NCI-H2107 (cell line): ENCODE results near the gene CA12.
"Not testable (repeated sequence)": the region's sequence is repeated elsewhere in the genome, so short reads cannot be mapped to it uniquely, and the experiment has no call there.

Experiments used
- DNase-seq: peaks from one replicate; lab custom pipeline; 2025; lab: John Stamatoyannopoulos, UW

CA12 gene

DNA sequence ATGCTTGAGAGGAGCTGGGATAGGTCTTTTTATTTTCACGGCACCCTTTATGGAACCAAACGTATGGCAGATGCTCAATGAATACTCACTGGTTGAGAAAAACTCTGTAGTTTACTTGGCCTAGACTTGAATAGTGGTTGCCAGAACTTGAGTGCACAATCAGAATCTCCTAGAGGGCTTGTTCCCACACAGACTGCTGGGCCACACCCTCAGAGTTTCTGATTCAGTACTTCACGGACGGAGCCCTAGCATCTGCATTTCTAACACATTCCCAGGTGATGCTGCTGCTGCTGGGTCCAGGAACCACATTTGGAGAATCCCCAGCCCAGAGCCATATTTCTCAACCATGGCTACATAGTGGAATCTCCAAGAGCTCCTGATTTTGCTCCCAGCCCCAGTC is 24.6 kb downstream of the CA12 start:
- DNase-seq: no peak

DNA sequence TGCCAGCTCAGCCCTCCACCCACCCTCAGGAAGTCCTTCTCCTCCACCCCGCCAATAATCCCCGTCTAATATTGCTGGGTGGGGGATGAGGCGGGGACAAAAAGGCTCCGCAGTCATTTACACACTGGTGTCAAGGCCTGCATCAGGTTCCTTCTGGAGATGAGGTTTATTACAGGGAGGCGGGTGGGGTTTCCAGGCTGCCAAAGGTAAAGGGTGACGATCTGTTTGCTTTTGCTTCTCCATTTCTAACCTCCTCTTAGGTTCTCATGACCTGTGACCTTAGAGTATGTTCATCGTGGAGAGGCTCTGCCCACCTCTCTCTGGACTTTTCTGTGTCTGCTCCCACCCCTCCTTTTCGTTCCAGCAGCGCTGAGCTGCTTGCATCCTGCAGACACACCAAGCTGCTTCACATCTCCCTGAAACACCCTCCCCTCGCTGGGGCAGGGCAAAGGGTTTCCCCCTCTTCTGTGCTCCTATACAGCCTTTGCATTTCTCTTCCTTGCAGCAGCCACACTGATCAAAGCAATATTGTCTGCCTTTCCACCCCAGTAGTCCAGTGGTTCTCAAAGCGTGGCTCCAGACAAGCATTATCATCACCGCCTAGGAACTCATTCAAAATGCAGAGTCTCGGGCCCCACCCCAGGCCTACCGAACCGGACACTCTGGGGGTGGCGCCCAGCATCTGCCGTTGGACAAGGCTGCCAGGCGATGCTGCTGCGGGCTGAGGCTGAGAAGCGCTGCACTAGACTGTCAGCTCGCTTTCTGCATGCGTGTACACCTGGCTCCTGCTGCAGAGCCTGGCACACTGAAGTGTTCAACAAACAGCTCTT is 26.6 kb downstream of the CA12 start:
- no peak for DNase-seq

DNA sequence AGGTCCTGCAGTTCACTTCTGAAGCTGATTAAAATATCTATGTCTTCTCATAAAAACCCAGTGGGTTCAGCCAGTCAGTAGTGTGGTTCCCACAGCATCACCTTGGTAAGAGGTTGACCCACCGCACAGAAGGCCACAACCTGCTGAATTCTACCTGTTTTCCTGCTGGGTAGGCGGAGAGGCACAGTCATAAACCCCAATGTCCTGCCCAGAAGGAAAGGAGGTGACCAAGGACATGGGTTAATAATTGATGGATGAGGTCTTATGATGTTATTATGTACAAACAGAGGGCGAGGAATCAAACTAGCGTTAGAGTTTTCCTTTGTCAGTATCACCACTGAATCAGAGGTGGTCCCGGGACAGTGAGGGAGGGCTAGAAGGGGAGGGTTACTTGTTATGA is 27.8 kb downstream of the CA12 start:
- DNase-seq: no peak

DNA sequence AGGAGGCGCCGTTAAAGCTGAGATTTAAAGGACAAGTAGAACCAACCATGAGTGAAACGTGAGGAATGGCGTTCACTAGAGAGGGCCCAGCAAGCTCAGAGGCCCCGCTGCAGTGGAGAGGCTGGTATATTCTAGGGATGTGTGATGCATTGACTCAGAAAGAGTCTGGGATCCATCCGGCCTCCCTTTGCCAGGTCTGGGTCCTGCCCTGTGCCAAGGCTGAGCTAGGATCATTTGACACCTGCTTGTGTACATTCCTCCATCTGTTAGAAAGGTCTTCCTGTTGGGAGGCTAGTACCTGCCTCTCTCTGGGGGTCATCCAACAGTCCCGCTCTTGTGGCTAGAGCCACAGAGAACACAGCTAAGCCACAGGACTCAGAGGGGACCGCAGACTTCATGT is 28.4 kb downstream of the CA12 start:
- DNase-seq: no peak

DNA sequence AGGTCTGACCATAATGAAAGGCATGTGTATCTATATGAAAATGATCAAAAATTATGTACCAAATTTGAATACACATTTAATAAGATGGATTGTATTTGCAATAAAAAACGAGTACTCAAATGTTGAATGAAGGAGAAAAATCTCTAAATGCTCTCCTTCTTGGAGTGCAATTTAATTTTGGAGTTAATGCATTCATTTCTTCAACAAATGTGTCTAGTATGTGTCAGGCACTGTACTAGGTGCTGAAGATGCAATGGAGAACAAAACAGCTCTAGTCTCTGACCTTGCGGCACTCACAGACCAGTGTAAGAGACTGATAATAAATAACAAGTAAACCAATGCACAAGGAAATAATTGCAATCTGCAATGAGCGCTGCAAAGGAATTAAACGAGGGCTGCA is 28.8 kb downstream of the CA12 start:
- DNase-seq: no peak

DNA sequence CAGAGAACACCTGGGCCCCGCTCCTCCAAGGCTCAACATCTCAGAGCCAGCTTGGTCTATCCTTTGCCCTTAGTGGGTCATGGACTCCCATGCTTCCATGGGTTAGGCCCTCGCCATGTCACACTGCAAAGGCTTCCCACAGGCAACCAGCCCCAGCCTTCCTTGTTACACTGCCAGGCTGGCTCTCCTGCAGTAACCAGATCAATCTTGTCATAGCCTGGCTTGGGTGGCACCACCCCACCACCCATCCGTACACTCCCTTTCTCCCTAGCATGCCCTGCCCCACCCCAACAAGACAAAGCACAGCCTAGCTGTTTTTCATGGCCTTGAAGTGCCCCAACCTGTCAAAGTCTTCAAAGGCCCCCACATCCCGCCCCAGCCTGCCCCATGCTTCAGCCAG is 30.5 kb downstream of the CA12 start:
- no peak for DNase-seq

DNA sequence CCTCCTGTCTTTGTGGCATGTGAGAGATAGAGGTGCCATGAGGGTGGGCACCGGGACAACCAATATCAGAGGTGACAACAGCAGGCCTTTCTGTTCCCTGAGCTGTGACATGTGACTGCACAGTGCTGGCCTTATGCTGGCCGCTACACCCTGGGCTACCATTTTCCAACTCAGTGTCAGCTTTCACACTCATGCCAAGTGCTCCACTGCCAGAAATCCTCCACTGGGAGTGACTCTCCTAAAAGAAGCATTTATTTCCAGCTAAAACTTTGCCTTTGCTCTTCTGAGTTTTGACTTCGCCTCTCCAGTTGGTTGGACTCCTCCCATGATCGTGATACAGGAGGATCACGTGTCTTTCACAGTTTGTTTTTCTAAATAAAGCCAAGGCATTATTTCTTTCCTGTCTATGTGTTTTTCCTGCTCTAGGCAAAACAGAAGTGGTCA is 31.4 kb downstream of the CA12 start:
- no peak for DNase-seq

DNA sequence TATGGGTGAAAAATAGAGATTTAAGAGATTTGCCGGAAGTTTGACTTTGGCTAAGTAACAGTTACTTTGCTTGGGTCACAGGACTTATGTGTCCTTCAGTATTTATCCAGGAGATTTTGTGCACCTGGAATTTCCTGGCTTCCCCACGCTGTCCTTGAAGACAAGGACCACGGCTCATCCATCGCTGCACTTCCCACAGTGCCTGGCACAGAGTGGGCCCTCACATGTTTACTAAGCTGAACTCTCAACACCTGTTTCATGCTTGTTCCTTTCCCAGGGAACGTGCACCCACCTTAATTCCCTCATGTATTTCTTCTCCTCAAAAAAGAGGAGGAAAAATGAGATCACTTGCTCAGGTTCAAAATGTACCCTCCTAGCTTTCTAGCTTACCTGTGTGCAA is 32.0 kb downstream of the CA12 start:
- DNase-seq: no peak

DNA sequence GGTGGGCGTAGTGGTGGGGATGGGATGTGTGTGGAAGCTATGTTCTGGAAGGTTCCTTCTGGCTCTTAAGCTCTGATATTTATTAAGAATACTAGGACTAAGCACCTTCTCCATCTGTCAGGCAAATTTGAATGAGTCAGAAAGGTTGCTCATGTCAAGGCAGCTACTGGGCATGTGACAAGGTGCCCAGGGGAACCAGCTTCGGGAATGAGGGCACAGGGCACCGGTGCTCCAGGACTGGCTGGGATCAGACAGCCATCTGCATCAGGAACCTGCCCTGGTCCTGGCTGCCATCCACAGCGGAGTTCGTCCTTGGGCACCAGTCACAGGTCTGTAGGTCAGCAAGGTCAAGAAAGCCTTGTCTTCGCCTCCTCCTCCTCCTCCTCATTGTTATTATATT is 32.5 kb downstream of the CA12 start:
- no peak for DNase-seq

DNA sequence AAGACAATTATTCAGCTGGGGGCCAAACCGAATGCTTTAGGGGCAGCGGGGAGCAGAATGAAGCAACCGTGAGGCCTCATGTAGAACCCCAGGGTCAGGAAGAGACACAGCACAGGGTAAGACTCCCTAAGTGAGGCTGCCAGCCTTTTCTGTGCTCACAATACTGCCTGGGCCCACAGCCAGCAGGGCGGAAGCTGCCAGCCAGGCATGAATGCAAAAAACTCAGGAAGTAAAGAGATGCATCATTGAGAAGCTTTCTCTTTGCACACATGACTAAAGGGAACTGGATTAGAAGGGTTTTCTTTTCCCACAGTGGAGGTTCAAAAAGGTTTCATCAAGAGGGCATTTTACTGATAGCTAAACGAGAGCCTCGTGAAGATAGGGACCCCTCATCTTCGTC is 33.3 kb downstream of the CA12 start:
- DNase-seq: peak; percentile 26

DNA sequence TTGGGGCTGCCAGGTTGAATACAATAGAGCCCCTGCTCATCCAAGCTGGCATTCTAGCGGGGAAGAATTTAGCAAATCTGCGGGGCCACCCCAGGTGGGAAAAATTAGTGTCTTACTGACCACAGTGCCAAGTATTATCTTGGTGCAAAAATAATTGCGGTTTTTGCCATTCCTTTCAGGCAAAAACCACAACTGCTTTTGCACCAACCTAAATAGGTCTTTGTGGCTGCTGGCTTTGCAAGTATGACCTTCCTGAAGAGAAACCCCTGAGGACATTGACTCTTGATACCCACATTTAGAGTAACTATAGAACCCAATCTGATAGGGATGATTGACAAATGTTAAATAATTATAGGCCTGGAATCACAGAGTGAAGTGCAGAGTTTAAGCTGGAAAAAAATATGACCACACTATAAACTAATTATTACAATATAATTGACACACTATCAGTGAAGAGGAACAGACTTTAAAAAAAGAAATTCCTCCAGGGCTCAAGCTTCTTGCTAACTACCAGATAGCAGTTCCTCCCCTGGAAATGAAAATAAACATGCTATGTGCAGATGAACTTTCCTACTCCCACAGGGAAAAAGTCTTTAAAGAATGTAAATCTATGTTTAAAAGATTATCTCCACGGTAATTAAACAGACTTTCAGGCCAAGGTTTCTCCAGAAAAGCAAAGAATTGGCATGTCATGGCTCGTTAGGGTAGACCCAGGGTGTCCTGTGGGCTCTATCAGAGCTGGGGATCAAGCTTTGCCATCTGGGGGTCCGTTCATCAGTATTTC is 34.4 kb downstream of the CA12 start:
- no peak for DNase-seq

DNA sequence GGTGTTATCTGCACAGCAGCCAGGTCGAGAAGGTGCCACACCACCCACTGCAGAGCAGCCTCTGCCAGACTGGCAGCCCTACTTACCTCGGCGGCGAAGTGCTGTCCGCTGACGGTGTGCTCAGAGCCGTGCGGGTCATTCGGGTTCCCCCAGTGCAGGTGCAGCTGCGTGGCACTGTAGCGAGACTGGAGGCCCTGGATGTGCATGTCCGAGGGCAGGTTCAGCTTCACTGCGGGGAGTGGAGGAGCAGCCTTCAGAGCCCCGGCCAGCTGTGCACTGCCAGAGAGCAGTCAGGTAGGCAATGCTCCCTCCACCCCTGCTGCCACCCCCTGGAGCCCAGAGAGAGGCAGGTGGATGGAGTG is 36.3 kb downstream of the CA12 start:
- no peak for DNase-seq

DNA sequence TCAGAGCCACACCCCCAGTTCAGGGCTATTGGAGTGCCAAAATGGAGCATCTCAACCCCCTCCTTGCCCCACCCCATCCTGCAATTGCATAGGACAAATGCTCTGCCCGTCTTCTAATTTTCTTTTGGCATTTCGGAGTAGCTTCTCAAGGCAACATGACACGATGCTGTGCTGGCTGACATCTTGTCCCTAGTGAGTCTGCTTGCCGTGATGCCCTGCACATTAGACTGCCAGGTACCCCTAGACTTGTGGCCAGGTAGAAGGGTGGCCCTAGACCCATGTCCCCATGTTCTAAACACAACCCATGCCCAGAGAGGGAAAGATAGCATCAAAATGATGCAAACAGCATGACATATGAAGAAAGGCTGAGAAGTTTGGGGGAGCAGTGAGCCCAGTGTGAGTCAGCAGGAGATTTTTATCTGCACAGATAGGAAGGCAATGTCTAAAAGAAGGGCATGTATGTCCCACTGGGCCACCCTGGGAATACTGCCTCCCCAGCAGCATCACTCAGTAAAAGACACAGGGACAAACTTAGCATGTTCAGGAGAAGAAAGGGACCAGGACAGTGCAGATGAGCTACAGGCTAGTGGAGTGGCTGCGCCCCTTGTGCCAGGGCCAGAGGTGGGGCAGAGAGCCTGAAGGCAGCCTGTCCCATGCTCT is 36.8 kb downstream of the CA12 start:
- DNase-seq: no peak

DNA sequence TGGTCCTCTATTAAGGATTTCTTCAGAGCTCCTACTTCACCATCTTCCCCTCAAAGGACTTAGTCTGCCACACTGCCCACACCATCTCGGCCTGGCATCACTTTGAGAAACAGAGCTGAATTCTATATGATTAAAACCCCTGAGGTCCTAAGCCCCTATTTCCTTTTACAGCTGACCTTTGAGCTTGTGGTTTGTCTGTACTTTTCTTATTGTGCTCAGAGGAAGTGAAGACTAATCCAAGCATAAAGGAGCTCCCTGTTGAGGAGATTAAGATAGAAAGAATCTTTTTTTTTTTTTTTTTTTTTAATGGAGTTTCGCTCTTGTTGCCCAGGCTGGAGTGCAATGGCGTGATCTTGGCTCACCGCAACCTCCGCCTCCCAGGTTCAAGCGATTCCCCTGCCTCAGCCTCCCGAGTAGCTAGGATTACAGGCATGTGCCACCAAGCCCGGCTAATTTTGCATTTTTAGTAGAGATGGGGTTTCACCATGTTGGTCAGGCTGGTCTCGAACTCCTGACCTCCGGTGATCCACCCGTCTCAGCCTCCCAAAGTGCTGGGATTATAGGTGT is 38.6 kb downstream of the CA12 start:
- not testable (repeated sequence) for DNase-seq

DNA sequence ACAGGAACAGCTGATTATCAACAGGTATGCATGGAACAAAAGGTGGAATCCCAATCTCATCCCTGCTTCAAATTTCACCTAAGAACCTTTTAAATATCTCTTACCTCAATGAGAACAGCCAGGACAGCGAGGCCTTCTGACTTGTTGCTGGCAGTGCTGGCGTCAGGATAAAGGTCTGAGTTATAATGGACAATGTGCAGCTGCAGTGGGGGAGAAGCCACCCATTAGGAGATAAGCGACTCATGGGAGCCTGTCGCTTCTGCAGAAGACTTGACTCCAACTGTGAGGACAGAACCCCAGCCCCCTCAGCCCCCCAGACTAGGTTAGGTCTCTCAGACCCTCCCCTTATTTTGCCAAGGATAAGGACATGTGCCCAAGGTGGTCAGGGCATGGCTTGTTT is 39.7 kb downstream of the CA12 start:
- DNase-seq: no peak

DNA sequence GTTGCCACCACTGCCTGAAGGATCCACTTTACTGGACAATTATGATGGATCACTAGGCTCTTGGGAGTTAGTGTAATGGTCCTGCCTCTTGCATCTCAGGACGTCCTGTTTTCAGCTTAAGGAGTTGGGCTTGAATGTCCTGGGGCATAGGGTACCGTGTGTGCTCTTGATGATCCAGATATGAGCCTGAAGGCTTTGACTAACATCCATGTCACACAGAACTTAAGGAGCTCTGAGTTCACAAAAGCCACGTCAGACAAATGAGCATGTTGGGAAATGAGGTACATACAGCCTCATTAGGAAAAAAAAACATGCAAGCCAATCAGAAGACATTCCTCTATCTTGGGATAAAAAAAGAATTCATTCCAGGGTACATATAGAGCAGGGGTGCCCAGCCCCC is 40.8 kb downstream of the CA12 start:
- DNase-seq: no peak

DNA sequence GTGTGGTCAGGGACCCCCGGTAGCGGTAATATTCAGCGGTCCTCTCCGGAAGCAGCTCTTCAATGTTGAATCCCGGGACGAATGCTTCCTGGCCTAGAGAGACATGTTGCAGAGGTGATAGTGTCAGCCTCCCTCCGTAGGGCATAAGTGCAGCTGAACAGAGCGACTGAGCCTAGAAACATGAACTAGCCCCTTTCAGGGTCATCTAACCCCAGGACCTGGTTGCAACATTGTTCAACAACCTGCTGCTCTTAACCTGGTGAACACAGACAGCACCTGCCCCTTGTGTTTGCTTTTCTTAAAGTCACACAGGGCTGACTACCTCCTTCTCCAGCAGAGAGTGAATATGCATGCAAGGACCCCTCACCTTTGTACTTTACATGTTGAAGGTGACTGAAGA is 41.3 kb downstream of the CA12 start:
- no peak for DNase-seq

DNA sequence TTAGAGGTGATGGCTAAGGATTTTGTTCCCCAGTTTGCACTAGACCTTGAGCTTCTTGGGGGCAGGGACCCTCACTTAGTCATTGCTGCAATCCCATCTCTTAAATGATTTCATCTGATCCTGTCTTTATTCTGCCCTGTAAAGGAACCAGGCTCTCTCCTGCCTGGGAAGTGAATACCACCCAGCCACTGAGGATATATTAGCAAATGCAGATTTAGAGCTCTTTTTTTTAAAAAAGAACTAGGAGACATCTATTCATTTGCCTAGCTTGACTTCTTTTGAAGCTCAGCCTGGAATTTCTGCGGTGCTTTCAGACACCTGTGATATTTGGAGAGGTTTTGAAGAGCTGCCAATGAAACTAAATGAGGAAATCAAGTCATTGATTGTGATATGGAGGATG is 41.8 kb downstream of the CA12 start:
- no peak for DNase-seq

DNA sequence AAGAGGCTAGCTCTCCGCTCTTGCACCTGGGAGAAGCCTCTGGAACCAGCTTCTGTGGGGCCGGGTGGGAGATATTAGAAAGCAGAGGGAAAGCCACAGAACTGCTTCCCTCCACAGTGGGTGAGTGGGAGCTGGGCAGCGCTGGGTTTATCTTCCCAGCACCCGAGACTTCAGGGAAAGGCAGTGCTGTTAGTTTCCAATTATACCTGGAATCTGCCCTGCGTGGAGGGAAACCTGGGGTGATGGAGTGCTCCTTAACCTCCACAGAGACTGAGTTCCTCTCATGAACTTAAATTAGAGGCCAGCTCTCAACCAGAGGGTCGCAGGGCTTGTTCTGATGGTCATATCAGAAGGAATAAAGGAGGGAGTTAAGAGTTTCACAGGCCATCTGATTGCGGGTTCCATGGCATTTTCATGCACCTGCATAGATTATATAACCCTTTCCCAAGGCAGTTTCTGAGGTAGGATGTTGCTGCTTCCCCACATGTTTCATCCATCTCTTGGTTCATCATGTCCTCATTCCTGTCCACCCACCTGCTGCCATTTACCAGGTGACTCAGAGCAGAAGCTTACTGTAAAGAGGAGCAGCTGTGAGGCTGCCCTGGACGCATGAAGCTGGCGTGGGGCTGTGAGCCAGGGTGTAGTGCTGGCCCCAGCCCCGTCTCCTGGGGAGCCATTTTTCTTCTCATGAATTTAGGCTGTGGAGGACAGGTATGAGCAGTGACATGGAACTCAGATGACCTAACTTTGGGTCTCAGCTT is 42.5 kb downstream of the CA12 start:
- DNase-seq: no peak

DNA sequence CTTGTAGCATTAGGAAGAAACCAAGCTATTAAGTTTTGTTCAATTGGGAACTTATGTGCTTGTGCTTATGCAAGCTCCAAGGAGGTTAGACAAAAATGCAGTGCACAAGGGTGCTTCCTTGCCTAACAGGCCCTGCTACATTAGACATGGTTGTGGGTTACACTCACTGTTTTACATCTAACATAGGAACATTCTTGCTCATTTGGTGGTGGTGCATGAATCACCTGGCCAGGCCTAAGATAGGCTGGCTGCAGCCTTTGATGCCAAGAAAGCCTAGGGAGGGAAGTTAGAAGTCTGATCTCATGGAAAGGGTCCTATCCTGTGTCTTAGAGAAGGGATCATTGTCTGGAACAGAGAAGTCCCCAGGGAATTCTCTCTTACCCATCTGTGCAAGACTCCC is 43.5 kb downstream of the CA12 start:
- no peak for DNase-seq

DNA sequence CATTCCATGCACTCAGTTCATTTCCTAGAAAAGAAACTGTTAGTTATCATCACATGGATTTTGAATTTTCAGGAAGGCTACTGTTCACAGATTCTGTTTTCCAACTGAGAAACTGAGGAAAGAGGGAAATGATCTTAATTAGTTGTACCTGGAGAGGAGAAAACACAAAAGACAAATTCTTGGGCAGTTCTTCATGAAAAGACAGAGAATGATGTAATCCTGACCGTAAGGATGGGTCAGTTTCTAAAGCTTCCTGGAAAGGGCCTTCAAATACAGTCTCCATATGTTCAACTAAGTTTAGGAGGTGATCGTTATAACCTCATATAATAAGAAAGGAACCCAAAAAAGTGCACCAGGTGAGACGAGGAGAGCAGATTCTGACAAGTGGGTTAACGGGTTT is 44.6 kb downstream of the CA12 start:
- no peak for DNase-seq
